Superior temporal gyrus (tissue), 1 donor: ENCODE data around the gene GABRA5.
"Not testable (repeated sequence)": the region's sequence is repeated elsewhere in the genome, so short reads cannot be mapped to it uniquely, and the experiment has no call there.

Source experiments
- DNase-seq: peaks from one replicate; pipeline ENCODE4 v3.0.0-alpha.2; 2016; ENCODE audit errors: extremely low spot score

Gene GABRA5

GRCh38 chr15:26866298-26867199 lies at the start of gene GABRA5:
Gene GABRA5, plus strand, starts transcription at chr15:26867062. Its CDS starts 2,187 bp downstream, at chr15:26869249.
- DNase-seq = no peak

- DNase-seq = not testable (repeated sequence)
Measured at GRCh38 chr15:26831191-26831590, 35.7 kb upstream of the GABRA5 start.

GRCh38 chr15:26831951-26832350 lies 34.9 kb upstream of the GABRA5 start:
- no peak for DNase-seq

- DNase-seq = no peak
Measured at GRCh38 chr15:26838742-26839460, 28.0 kb upstream of the GABRA5 start.

GRCh38 chr15:26841514-26841913 lies 25.3 kb upstream of the GABRA5 start:
- no peak for DNase-seq

DNA sequence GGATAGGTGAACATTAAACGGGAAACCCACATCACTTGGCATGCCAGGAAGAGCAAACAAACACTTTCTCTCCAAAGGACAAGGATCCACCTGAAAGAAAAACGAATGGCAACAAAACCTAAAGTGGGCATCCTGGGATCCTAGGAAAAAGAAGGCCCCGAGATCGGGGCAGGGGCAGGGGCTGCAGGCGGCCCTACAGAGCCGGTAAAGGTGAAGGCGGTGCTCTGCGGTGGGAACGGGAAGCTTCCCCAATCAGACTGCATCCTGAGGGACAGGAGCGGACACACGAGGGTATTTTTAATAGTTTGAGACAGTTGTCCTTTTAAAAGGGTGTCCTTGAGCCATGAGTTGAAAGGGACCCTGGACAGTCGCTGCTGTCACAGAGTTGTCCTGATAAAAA lies 24.9 kb upstream of the GABRA5 start:
- no peak for DNase-seq

DNA sequence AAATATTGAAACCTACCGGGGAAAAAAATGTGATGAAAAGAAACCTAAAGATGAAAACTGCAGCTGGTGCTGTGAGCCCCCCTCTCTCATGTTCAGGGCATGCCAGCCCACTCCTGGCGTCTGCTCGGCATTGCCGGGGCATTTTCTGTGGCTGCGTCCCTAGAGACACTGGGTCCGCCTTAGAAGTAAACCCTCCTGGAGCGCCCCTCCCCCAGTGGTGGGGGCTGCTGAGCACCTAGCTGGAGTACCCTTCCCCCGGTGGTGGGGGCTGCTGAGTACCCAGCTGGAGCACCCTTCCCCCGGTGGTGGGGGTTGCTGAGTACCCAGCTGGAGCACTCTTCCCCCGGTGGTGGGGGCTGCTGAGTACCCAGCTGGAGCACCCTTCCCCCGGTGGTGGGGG lies 24.5 kb upstream of the GABRA5 start:
- no peak for DNase-seq

DNA sequence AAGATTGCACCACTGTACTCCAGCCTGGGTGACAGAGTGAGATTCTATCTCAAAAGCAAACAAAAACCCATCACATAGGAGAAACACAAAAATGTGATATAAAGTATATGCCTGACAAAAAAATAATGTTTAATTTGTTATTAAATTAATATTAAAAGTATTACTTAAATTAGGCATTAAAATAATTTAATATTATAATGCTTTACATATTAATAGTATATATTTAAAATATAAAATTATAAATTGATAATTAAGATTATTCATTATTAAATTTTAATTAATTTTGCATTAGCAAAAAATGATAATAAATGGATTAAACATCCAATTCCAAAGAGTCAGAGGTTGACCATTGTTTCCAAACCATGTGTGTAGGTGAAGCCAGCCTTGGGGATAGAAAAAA lies 22.0 kb upstream of the GABRA5 start:
- DNase-seq = no peak

GRCh38 chr15:26848498-26848897 lies 18.4 kb upstream of the GABRA5 start:
- no peak for DNase-seq

DNA sequence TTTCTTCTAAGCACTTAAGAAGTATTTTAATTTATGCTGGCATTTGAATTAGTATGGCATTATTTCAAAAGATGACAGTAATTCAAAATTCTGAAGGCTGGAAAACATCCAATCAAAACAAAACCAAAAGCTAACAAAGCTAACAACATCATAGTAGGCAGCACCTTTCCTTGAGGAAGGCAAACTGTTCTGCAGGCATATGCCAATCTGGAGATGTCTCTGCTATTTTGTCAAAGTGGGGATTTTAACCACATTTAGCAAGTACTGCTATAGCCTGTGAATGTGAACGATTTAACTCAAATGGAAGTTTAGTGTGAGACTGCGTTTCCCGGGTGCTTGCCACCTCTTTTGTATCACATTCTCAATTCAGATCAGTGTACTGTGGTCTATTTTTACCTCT lies 16.7 kb upstream of the GABRA5 start:
- DNase-seq = peak; percentile 17

GRCh38 chr15:26852980-26853379 lies 13.9 kb upstream of the GABRA5 start:
- DNase-seq = no peak

DNA sequence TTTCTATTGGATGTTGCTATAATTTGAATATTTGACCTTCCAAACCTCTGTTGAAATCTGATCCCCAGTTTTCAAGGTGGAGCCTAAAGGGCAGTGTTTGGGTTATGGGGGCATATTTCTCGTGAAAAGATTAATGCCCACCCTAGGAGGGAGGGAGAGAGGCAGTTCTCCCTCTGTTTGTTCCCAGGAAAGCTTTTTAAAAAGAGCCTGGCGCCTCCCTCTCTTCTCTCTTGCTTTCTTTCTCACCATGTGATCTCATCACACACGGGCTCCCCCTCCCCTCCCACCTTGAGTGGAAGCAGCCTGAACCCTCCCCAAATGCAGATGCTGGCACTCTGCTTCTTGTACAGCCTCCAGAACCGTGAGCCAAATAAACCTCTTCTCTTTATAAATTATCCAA lies 12.4 kb upstream of the GABRA5 start:
- DNase-seq = no peak

DNA sequence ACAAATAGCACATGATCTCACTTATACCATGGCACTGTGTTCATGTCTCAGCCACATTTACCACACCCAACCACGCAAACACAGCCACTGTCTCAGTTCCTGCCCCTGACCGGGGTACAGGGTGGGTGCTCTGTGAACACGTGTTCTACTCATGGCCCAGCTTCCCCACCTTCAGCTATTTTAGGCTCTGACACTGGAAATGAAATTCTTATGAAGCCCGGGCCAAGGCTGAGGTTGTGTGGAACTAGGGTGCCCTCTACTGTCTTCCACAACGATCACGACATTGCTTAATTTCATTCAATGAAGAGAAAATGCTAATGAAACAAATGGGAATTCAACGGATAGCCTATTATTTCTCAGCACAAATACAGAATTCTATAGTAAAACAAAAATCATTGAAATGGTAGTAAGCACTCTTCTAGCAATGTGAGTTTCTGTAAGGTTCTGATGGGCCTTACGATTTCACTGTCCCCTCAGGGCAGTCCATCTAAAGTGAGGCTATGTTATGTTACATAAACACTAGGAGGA lies 2.1 kb upstream of the GABRA5 start:
- DNase-seq = peak; percentile 83

DNA sequence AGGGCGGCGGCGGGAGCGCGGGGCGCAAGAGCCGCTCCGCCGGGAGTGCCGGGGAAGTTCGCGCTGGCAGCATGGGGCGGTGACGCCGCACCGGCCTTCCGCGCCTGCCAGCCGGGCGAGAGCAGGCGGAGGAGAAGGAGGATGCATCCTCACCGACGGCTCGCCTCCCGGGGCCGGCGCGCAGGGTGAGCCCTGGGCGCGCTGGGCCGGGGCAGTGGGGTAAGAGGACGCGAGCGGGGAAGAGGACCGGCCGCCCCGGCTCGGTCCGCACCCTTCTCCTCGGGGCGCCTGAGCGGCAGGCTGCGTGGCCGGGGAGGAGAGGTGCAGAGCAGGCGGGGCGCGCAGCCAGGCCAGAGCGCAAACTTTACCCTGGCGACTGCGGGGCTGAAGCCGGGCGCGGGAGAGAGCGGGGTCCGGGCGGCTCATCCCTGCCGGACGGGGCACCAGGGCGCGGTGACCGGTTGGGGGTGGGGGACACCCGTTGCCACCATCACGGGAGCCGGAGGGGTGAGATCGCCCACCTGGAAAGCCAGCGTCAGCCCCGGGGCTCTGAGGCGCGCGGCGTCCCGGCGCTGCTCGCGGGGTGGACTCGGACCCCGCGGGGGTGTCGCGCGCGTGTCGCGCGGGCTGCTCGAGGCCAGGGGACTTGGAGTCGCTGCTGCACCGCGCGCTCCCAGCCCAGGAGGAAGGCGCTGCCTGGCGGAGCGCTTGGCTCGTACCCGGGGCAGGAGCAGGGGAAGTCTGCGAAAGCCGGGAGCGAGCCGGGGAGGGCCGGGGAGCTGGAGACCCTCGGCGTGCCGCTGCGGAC lies 542 bp downstream of the GABRA5 start:
- no peak for DNase-seq

DNA sequence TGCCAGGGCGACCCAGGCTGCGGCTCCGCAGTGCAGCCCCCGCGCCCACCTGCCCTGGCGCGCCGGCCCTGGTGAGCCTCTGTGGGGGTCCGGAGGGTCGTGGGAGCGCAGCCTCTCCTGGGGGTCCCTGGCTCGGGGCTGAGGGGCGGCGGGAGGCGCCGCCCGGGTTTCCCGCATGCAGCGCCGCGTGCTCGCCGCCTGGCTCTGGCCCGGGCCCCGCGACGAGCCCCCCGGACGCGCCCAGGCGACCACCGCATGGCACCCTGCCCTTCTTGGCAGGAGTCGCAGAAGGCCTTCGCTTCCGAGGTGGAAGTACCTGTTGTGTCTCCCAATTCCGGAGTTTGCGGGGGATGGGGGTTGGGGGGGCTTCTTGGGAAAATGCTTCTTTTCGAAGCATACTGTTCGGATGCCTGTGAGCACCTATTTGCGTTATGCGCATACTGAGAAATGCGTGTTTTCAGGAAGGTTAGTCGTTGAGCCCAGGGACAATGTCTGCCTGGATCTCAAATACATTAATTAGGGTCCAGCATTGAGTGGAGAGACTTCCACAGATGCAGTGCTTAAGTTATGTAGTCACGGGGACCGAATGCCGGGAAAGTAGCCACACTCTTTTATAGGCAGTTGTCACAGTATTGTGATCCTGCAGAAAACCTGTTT lies 1.3 kb downstream of the GABRA5 start:
- DNase-seq = no peak

DNA sequence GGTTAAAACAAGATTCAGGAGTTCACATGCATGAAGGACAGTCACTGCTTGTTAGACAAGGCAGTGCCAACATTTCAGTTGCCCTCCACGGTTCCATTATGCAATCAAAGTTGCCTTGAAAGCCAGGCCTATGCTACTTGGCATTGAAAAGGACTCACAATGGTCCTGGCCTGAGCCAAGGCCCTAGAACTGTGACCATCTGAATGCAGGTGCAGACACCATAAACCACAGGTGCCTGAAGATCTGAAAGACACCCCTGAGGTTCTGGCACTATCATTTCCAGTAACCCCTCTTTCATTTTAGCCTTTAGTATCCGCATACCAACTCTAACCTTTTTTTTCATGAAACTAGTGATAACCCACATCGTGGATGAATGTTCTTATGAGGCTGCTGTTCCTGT lies 2.8 kb downstream of the GABRA5 start:
- DNase-seq = no peak

DNA sequence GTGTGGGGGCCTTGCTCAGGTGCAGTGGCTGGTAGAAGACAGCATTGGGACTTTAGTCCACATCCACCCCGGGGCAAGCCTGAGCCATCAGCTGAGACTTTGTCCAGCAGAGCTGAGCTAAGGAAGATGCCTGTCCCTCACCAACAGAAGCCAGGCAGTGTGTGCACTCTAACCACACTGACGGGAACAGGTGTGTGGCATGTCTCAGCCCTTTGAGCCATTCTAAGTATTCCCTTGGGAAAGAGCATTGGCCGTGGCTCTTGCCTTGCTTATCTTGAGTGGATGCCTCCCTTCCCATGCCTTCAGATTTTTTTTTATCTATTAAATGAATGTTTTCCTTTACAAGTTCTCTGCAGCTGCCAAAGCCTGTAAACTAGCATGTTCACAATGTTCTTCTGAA lies 3.5 kb downstream of the GABRA5 start:
- DNase-seq = no peak

GRCh38 chr15:26872206-26872605 lies 5.3 kb downstream of the GABRA5 start:
- no peak for DNase-seq

- DNase-seq = peak; percentile 69
Measured at GRCh38 chr15:26873846-26874245, 7.0 kb downstream of the GABRA5 start.

GRCh38 chr15:26874774-26875475 lies 8.1 kb downstream of the GABRA5 start:
- no peak for DNase-seq

- DNase-seq = no peak
Measured at GRCh38 chr15:26875476-26875850, 8.6 kb downstream of the GABRA5 start.
